SU-DHL-6 (cell line): Measurements from ENCODE around the gene VASN.
"Not testable (repeated sequence)": the region's sequence is repeated elsewhere in the genome, so short reads cannot be mapped to it uniquely, and the experiment has no call there.

Experiments used
- EZH2phosphoT487 ChIP-seq: fragments of 200-600 bp; sonication (generic), shearing (Covaris generic); conservative IDR thresholded peaks from 2 replicates; pipeline ENCODE4 v1.6.1; 2018; ENCODE audit warnings: mild to moderate bottlenecking, antibody characterized with exemption, low read length, moderate library complexity, mixed read lengths
- TF ChIP-seq, protein P1 (sequence below): fragments of 200-600 bp; sonication (generic); IDR thresholded peaks from one replicate; pipeline ENCODE4 v1.5.1; 2017; ENCODE audit warnings: antibody characterized with exemption, mild to moderate bottlenecking, low read length, moderate library complexity; ENCODE audit not compliant: insufficient read depth, poor library complexity, severe bottlenecking

- TF ChIP-seq, protein P1, sequence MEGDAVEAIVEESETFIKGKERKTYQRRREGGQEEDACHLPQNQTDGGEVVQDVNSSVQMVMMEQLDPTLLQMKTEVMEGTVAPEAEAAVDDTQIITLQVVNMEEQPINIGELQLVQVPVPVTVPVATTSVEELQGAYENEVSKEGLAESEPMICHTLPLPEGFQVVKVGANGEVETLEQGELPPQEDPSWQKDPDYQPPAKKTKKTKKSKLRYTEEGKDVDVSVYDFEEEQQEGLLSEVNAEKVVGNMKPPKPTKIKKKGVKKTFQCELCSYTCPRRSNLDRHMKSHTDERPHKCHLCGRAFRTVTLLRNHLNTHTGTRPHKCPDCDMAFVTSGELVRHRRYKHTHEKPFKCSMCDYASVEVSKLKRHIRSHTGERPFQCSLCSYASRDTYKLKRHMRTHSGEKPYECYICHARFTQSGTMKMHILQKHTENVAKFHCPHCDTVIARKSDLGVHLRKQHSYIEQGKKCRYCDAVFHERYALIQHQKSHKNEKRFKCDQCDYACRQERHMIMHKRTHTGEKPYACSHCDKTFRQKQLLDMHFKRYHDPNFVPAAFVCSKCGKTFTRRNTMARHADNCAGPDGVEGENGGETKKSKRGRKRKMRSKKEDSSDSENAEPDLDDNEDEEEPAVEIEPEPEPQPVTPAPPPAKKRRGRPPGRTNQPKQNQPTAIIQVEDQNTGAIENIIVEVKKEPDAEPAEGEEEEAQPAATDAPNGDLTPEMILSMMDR, result not testable (repeated sequence)
- TF ChIP-seq EZH2phosphoT487, result not testable (repeated sequence)
Observed at GRCh38 chr16:4344300-4344982, 27.2 kb upstream of the VASN start.
